HCT116 (cell line): ENCODE results near the gene FOXI3. TPM values are rescaled to one million over a fixed set of nuclear protein-coding genes. Genes with fewer than 3 reads are reported as not detected.

ENCODE experiments used
- ATAC-seq: fragments of 200-7000 bp; cut with Tn5 transposase; 2 replicates; pipeline ENCODE4 v1.9.1; 2020; ENCODE audit warnings: mild to moderate bottlenecking, moderate library complexity
- BruUV-seq: library from RNA; stranded (reverse); fragments of 400-500 nt; replicated peaks from 2 replicates; lab custom pipeline; 2021; lab: Mats Ljungman, UMichigan
- CTCF ChIA-PET: fragments of 300-600 bp; sonication (Branson Sonifier 250); formaldehyde crosslinking; loops from one replicate; lab custom pipeline; 2021; ENCODE audit warnings: antibody characterized with exemption; lab: Charles Lee
- POLR2A ChIA-PET: fragments of 300-600, 350-600 bp; sonication (Branson Sonifier 250); formaldehyde crosslinking; loops from one replicate; lab custom pipeline; 2021; ENCODE audit warnings: antibody characterized with exemption; lab: Charles Lee
- RAD21 ChIA-PET, 2 experiments: fragments of 300-600 bp; sonication (Branson Sonifier 250); formaldehyde crosslinking; loops; one replicate each; lab custom pipeline; 2023; ENCODE audit warnings: low total read pairs in 2 of 2; ENCODE audit not compliant: uncharacterized antibody in 2 of 2, unreplicated experiment in 2 of 2, low non-redundant PET in 1 of 2; lab: Charles Lee
- DNase-seq: peaks from one replicate; pipeline ENCODE4 v3.0.0-alpha.2; 2010; ENCODE audit warnings: low read depth, low spot score
- H2AFZ ChIP-seq: fragments of 200-600 bp; shearing (Covaris generic), sonication (generic); 2 replicates; pipeline ENCODE4 v1.6.1; 2017; ENCODE audit warnings: low read depth, mixed run types, mixed read lengths, antibody characterized with exemption, low read length; ENCODE audit not compliant: poor library complexity, severe bottlenecking
- H3K27ac ChIP-seq: 2 replicates; pipeline ENCODE4 v1.5.1; 2012; ENCODE audit warnings: low read depth, low read length
- H3K27me3 ChIP-seq: fragments of 200-600 bp; sonication (generic); 2 replicates; pipeline ENCODE4 v1.6.1; 2016; ENCODE audit warnings: mixed run types, low read length, mixed read lengths; ENCODE audit not compliant: insufficient read depth
- H3K36me3 ChIP-seq, 2 experiments: fragments of 200-500 bp in 1 of 2; fragments of 200-600 bp in 1 of 2; sonication (Bioruptor generic) in 1 of 2; sonication (generic) in 1 of 2; 2 replicates each; pipeline versions ENCODE4 v1.5.1 to v1.6.1; 2014 to 2016; ENCODE audit warnings: low read length in 2 of 2, inconsistent platforms in 1 of 2, mixed read lengths in 1 of 2, mixed run types in 1 of 2; ENCODE audit not compliant: insufficient read depth in 2 of 2, control insufficient read depth in 1 of 2
- H3K4me1 ChIP-seq, 2 experiments: fragments of 200-600 bp in 1 of 2; sonication (generic) in 1 of 2; 2 replicates each; pipeline versions ENCODE4 v1.5.1 to v1.6.1; 2012 to 2017; ENCODE audit warnings: low read length in 2 of 2, inconsistent platforms in 1 of 2, mild to moderate bottlenecking in 1 of 2, mixed read lengths in 1 of 2, mixed run types in 1 of 2, moderate library complexity in 1 of 2; ENCODE audit not compliant: insufficient read depth in 2 of 2, control insufficient read depth in 1 of 2
- H3K4me2 ChIP-seq: fragments of 200-600 bp; sonication (generic); 2 replicates; pipeline ENCODE4 v1.6.1; 2017; ENCODE audit warnings: mixed run types, low read length, mixed read lengths
- H3K4me3 ChIP-seq, 2 experiments: fragments of 200-600 bp in 1 of 2; sonication (generic) in 1 of 2; replicated peaks in 1 of 2; 2 replicates each; pipeline ENCODE4 v1.5.1; 2011 to 2016; ENCODE audit warnings: low read length in 2 of 2, control low read depth in 1 of 2, low read depth in 1 of 2, mild to moderate bottlenecking in 1 of 2, mixed read lengths in 1 of 2, mixed run types in 1 of 2
- H3K79me2 ChIP-seq: fragments of 200-600 bp; sonication (generic); 2 replicates; pipeline ENCODE4 v1.6.1; 2017; ENCODE audit warnings: mild to moderate bottlenecking, mixed run types, low read length, moderate library complexity, mixed read lengths; ENCODE audit not compliant: insufficient read depth
- H3K9ac ChIP-seq: fragments of 200-600 bp; sonication (generic); 2 replicates; pipeline ENCODE4 v1.6.1; 2016; ENCODE audit warnings: low read length, mixed read lengths
- H3K9me2 ChIP-seq: fragments of 200-600 bp; sonication (generic), shearing (Covaris generic); 2 replicates; pipeline ENCODE4 v1.6.1; 2017; ENCODE audit warnings: mixed run types, mild to moderate bottlenecking, moderate library complexity; ENCODE audit not compliant: insufficient read depth
- H3K9me3 ChIP-seq, 2 experiments: fragments of 200-500 bp in 1 of 2; fragments of 200-600 bp in 1 of 2; sonication (Bioruptor generic) in 1 of 2; sonication (generic) in 1 of 2; 2 replicates each; pipeline ENCODE4 v1.6.1; 2014 to 2017; ENCODE audit warnings: low read length in 2 of 2, mixed read lengths in 2 of 2, inconsistent platforms in 1 of 2, low read depth in 1 of 2, mild to moderate bottlenecking in 1 of 2, mixed run types in 1 of 2, moderate library complexity in 1 of 2; ENCODE audit not compliant: control insufficient read depth in 1 of 2, insufficient read depth in 1 of 2
- H4K20me1 ChIP-seq: fragments of 200-600 bp; sonication (generic), shearing (Covaris generic); 2 replicates; pipeline ENCODE4 v1.6.1; 2017; ENCODE audit warnings: mixed run types, mild to moderate bottlenecking, moderate library complexity; ENCODE audit not compliant: insufficient read depth
- CTCF ChIP-seq, 3 experiments: fragments of 200-600 bp in 1 of 3; sonication (generic) in 1 of 3; IDR thresholded peaks in 2 of 3; conservative IDR thresholded peaks in 1 of 3; 2 replicates each; pipeline ENCODE4 v1.5.1; 2012 to 2017; ENCODE audit warnings: low read depth in 2 of 3, low read length in 2 of 3, antibody characterized with exemption in 1 of 3, borderline replicate concordance in 1 of 3, control low read depth in 1 of 3, mild to moderate bottlenecking in 1 of 3, mixed read lengths in 1 of 3, mixed run types in 1 of 3, moderate library complexity in 1 of 3; ENCODE audit not compliant: insufficient read depth in 1 of 3
- ELF1 ChIP-seq: IDR thresholded peaks from 2 replicates; pipeline ENCODE4 v1.6.1; 2012; ENCODE audit warnings: low read depth, borderline replicate concordance
- FOSL1 ChIP-seq: IDR thresholded peaks from 2 replicates; pipeline ENCODE4 v1.6.1; 2012; ENCODE audit warnings: low read depth
- POLR2A ChIP-seq: IDR thresholded peaks from 2 replicates; pipeline ENCODE4 v1.7.0; 2011; ENCODE audit warnings: borderline replicate concordance; ENCODE audit not compliant: insufficient read depth, insufficient read length; ENCODE audit errors: extremely low read depth
- REST ChIP-seq: IDR thresholded peaks from 2 replicates; pipeline ENCODE4 v1.6.1; 2012; ENCODE audit warnings: low read depth
- intact Hi-C: fragments of 100-400 bp; cut with micrococcal nuclease; formaldehyde crosslinking; loops from 2 replicates; pipeline ENCODE4 v1.10.0; 2022
- total RNA-seq: library from RNA; stranded (reverse); gene quantifications from one replicate; pipeline ENCODE4 v1.2.1, GENCODE V29; 2021; ENCODE audit not compliant: unreplicated experiment

The FOXI3 gene
- total RNA-seq, 1 experiment from 2014 or later: not detected

- no peak for TF ChIP-seq REST
- no peak for TF ChIP-seq CTCF (IDR thresholded peaks at IDR 0.05 in 2 of 3, conservative IDR thresholded peaks at IDR 0.05 in 1 of 3; ENCODE audit: borderline replicate concordance in 1 of 3, insufficient read depth in 1 of 3, low read depth in 2 of 3, low read length in 2 of 3)
- TF ChIP-seq ELF1: no peak
- no peak for TF ChIP-seq FOSL1
- no peak for TF ChIP-seq POLR2A
- TF ChIP-seq, all 23 proteins: peak for 0
Observed at GRCh38 chr2:88472811-88473210, 20.3 kb upstream of the FOXI3 start.

More at GRCh38 chr2:88472811-88473210, 20.3 kb upstream of the FOXI3 start:
- Histone ChIP-seq H3K4me2 (no peak overlapping the region), H3K27me3 (peaks cover 3% of the 10 kb centered on the region; the same call in 1 of the 2 replicates), H3K79me2 (no peaks in the 10 kb centered on the region), H3K9me3 (no peaks in the 10 kb centered on the region), H2AFZ (no peak overlapping the region), H4K20me1 (no peaks in the 10 kb centered on the region), H3K36me3 (no peaks in the 10 kb centered on the region), H3K4me1 (no peaks in the 10 kb centered on the region), H3K9ac (no peak overlapping the region), H3K9me2 (no peaks in the 10 kb centered on the region), H3K4me3 (no peak overlapping the region), H3K27ac (no peak overlapping the region)
- RAD21 ChIA-PET: no interaction called here
- intact Hi-C loops: no loop called here
- ATAC-seq (no peak), DNase-seq (no peak)
- POLR2A ChIA-PET: no interaction called here
- CTCF ChIA-PET: no interaction called here
- BruUV-seq: no TSS peak
